Neural cell (in vitro differentiated cells): ENCODE measurements around the gene TMEM219. TPM values are rescaled to one million over a fixed set of nuclear protein-coding genes. Genes with fewer than 3 reads are reported as not detected.

Experiments used
- H2AFZ ChIP-seq: fragments of 200-600, 300-800 bp; sonication (generic), shearing (Covaris generic); 2 replicates; pipeline ENCODE4 v1.6.0; 2014; ENCODE audit warnings: low read depth, mild to moderate bottlenecking, antibody characterized with exemption, low read length, moderate library complexity
- H3F3A ChIP-seq: fragments of 200-600 bp; shearing (Covaris generic); 2 replicates; pipeline ENCODE4 v1.6.1; 2016; ENCODE audit warnings: mild to moderate bottlenecking, moderate library complexity, mixed read lengths, antibody characterized with exemption, low read length; ENCODE audit not compliant: insufficient read depth, poor library complexity, severe bottlenecking
- H3K27ac ChIP-seq: fragments of 200-600, 300-800 bp; sonication (generic), shearing (Covaris generic); 2 replicates; pipeline ENCODE4 v1.5.1; 2014; ENCODE audit warnings: mild to moderate bottlenecking, low read length, moderate library complexity
- H3K27me3 ChIP-seq: fragments of 300-800, 200-600 bp; sonication (generic), shearing (Covaris generic); 2 replicates; pipeline ENCODE4 v1.6.0; 2014; ENCODE audit warnings: mild to moderate bottlenecking, low read depth, low read length, moderate library complexity; ENCODE audit not compliant: insufficient read depth
- H3K36me3 ChIP-seq: fragments of 300-800, 200-600 bp; sonication (generic), shearing (Covaris generic); 2 replicates; pipeline ENCODE4 v1.5.1; 2014; ENCODE audit warnings: mild to moderate bottlenecking, antibody characterized with exemption, low read length, moderate library complexity; ENCODE audit not compliant: insufficient read depth
- H3K4me2 ChIP-seq: fragments of 300-800, 200-600 bp; sonication (generic), shearing (Covaris generic); 2 replicates; pipeline ENCODE4 v1.6.0; 2014; ENCODE audit warnings: mild to moderate bottlenecking, low read length
- H3K4me3 ChIP-seq: fragments of 300-800, 200-600 bp; sonication (generic), shearing (Covaris generic); 2 replicates; pipeline ENCODE4 v1.5.1; 2014; ENCODE audit warnings: mild to moderate bottlenecking, low read length, moderate library complexity
- H3K79me2 ChIP-seq: fragments of 200-600 bp; shearing (Covaris generic); replicated peaks from 2 replicates; pipeline ENCODE4 v1.6.0; 2014; ENCODE audit warnings: mild to moderate bottlenecking, low read length, moderate library complexity; ENCODE audit not compliant: insufficient read depth
- H3K9ac ChIP-seq: fragments of 300-800, 200-600 bp; sonication (generic), shearing (Covaris generic); 2 replicates; pipeline ENCODE4 v1.6.1; 2016; ENCODE audit warnings: mild to moderate bottlenecking, low read length, mixed read lengths
- H3K9me2 ChIP-seq: fragments of 200-600 bp; shearing (Covaris generic); 2 replicates; pipeline ENCODE4 v1.6.1; 2016; ENCODE audit warnings: mild to moderate bottlenecking, low read length, mixed read lengths; ENCODE audit not compliant: insufficient read depth
- H3K9me3 ChIP-seq: fragments of 200-600, 300-800 bp; sonication (generic), shearing (Covaris generic); 2 replicates; pipeline ENCODE4 v1.6.1; 2016; ENCODE audit warnings: mild to moderate bottlenecking, mixed run types, low read length, moderate library complexity, mixed read lengths
- H4K20me1 ChIP-seq: fragments of 200-600 bp; shearing (Covaris generic); 2 replicates; pipeline ENCODE4 v1.6.1; 2016; ENCODE audit warnings: mild to moderate bottlenecking, mixed run types; ENCODE audit not compliant: insufficient read depth
- EP300 ChIP-seq: fragments of 450-650 bp; conservative IDR thresholded peaks from 2 replicates; pipeline ENCODE4 v1.6.1; 2014; ENCODE audit warnings: antibody characterized with exemption, mild to moderate bottlenecking, moderate library complexity; ENCODE audit not compliant: poor library complexity, severe bottlenecking
- EZH2 ChIP-seq: fragments of 200-600, 300-800 bp; shearing (Covaris generic), sonication (generic); IDR thresholded peaks from 2 replicates; pipeline ENCODE4 v1.6.1; 2014; ENCODE audit warnings: antibody characterized with exemption, low read length, borderline replicate concordance, mild to moderate bottlenecking; ENCODE audit not compliant: insufficient read depth, poor library complexity, severe bottlenecking
- MXI1 ChIP-seq: fragments of 450-650 bp; conservative IDR thresholded peaks from 2 replicates; pipeline ENCODE4 v1.6.1; 2014; ENCODE audit warnings: antibody characterized with exemption, mild to moderate bottlenecking; ENCODE audit not compliant: poor library complexity, severe bottlenecking
- POLR2AphosphoS5 ChIP-seq: IDR thresholded peaks from 2 replicates; pipeline ENCODE4 v1.6.1; 2012
- RAD21 ChIP-seq: fragments of 450-650 bp; conservative IDR thresholded peaks from 2 replicates; pipeline ENCODE4 v1.6.1; 2014; ENCODE audit warnings: antibody characterized with exemption, mild to moderate bottlenecking, moderate library complexity
- SMC3 ChIP-seq: fragments of 450-650 bp; conservative IDR thresholded peaks from 2 replicates; pipeline ENCODE4 v1.6.1; 2014; ENCODE audit warnings: antibody characterized with exemption, mild to moderate bottlenecking, moderate library complexity; ENCODE audit not compliant: poor library complexity
- TAF1 ChIP-seq: IDR thresholded peaks from 2 replicates; pipeline ENCODE4 v1.6.1; 2012; ENCODE audit warnings: low read depth
- polyA plus RNA-seq: library from polyadenylated mRNA; depleted of rRNA; stranded (reverse); fragments of >200 nt; gene quantifications from 2 replicates; pipeline ENCODE4 v1.2.3, GENCODE V29; 2014
- TF ChIP-seq, protein P1 (sequence below): IDR thresholded peaks from 2 replicates; pipeline ENCODE4 v1.6.1; 2012; ENCODE audit warnings: borderline replicate concordance
- TF ChIP-seq, protein P2 (sequence below): fragments of 450-650 bp; IDR thresholded peaks from 2 replicates; pipeline ENCODE4 v1.5.1; 2014; ENCODE audit warnings: antibody characterized with exemption, mild to moderate bottlenecking, moderate library complexity; ENCODE audit not compliant: poor library complexity, severe bottlenecking

Gene TMEM219
- polyA plus RNA-seq, 1 donor from 2014 or later = 154 TPM

DNA sequence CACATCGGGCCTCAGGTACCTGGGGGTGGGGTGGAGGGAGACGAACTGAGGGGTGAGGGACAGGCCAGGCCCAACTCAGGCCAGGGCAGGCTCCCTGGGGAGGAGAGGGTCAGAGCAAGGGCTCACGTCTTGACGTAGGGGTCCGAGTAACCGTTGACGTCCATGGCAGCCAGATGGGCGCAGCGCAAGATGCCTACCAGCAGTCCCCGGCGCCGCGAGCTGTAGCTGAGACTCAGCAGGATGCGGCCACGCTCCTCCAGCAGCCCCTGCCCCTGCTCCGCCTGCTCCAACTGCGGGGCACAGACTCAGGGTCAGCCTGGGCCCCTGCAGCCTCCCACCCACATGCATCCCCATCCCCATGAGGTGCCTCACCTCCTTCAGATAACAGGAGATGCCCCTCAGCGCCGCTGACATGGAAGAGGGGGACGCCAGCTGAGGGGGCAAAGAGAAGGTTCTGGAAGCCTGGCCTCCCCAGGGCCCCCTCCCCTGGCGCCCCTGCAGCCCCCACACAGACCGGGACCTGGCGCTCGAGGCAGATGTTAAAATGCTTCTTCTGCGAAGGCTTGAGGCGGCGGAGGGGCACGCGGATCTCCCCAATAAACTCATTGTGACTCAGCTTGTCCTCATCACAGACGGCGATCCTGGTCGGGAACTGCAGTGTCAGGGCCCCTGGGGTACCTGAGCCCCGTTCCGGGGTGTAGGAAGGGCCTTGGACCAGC lies 44.9 kb downstream of the TMEM219 start:
- H3K36me3 ChIP-seq = no peaks in the 10 kb centered on the region
- TF ChIP-seq, protein P1, sequence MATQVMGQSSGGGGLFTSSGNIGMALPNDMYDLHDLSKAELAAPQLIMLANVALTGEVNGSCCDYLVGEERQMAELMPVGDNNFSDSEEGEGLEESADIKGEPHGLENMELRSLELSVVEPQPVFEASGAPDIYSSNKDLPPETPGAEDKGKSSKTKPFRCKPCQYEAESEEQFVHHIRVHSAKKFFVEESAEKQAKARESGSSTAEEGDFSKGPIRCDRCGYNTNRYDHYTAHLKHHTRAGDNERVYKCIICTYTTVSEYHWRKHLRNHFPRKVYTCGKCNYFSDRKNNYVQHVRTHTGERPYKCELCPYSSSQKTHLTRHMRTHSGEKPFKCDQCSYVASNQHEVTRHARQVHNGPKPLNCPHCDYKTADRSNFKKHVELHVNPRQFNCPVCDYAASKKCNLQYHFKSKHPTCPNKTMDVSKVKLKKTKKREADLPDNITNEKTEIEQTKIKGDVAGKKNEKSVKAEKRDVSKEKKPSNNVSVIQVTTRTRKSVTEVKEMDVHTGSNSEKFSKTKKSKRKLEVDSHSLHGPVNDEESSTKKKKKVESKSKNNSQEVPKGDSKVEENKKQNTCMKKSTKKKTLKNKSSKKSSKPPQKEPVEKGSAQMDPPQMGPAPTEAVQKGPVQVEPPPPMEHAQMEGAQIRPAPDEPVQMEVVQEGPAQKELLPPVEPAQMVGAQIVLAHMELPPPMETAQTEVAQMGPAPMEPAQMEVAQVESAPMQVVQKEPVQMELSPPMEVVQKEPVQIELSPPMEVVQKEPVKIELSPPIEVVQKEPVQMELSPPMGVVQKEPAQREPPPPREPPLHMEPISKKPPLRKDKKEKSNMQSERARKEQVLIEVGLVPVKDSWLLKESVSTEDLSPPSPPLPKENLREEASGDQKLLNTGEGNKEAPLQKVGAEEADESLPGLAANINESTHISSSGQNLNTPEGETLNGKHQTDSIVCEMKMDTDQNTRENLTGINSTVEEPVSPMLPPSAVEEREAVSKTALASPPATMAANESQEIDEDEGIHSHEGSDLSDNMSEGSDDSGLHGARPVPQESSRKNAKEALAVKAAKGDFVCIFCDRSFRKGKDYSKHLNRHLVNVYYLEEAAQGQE = no peak
- H3K9me2 ChIP-seq = no peaks in the 10 kb centered on the region
- no peaks in the 10 kb centered on the region for H3F3A ChIP-seq
- no peak overlapping the region for H3K9ac ChIP-seq
- no peaks in the 10 kb centered on the region for H3K27me3 ChIP-seq
- no peaks in the 10 kb centered on the region for H4K20me1 ChIP-seq
- no peak overlapping the region for H3K4me3 ChIP-seq
- H3K79me2 ChIP-seq = no peaks in the 10 kb centered on the region
- H3K27ac ChIP-seq = no peak overlapping the region
- H3K9me3 ChIP-seq = no peaks in the 10 kb centered on the region
- no peak overlapping the region for H2AFZ ChIP-seq
- no peak overlapping the region for H3K4me2 ChIP-seq

DNA sequence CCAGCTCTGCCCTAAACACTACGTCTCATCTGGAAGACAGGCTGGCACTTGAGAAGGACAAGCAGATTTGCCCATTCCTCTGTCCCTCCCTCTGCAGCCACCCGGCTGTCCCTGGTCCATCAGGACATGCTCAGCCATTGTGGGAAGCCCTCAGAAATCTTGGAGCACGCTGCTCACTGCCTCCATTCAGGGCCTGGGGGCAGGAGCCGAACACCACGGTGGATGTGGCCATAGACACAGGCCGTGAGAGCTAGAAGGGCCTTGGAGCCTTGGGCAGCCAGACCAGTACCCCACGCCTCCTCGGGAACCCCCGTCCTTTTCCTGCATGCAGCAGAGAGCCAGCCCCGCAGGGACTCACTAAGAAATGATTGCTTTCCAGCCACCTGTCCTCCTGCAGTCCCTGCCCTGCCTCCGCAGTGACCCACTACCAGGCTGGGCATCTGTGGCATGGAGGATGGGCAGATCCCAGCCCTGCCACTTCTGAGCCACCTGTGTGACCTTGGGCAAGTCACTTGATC lies 45.6 kb downstream of the TMEM219 start:
- no peak overlapping the region for H2AFZ ChIP-seq
- TF ChIP-seq EP300 = no peak
- no peak for TF ChIP-seq POLR2AphosphoS5
- TF ChIP-seq, protein P2, sequence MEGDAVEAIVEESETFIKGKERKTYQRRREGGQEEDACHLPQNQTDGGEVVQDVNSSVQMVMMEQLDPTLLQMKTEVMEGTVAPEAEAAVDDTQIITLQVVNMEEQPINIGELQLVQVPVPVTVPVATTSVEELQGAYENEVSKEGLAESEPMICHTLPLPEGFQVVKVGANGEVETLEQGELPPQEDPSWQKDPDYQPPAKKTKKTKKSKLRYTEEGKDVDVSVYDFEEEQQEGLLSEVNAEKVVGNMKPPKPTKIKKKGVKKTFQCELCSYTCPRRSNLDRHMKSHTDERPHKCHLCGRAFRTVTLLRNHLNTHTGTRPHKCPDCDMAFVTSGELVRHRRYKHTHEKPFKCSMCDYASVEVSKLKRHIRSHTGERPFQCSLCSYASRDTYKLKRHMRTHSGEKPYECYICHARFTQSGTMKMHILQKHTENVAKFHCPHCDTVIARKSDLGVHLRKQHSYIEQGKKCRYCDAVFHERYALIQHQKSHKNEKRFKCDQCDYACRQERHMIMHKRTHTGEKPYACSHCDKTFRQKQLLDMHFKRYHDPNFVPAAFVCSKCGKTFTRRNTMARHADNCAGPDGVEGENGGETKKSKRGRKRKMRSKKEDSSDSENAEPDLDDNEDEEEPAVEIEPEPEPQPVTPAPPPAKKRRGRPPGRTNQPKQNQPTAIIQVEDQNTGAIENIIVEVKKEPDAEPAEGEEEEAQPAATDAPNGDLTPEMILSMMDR = no peak
- no peak for TF ChIP-seq RAD21
- TF ChIP-seq MXI1 = no peak
- TF ChIP-seq EZH2 = no peak
- TF ChIP-seq, protein P1 = no peak
- no peak for TF ChIP-seq SMC3
- no peak for TF ChIP-seq TAF1
- H3K4me2 ChIP-seq = no peak overlapping the region
- no peak overlapping the region for H3K27ac ChIP-seq
- H3K9ac ChIP-seq = no peak overlapping the region
- H3K4me3 ChIP-seq = no peak overlapping the region
- H4K20me1 ChIP-seq = no peaks in the 10 kb centered on the region
- H3K79me2 ChIP-seq = no peaks in the 10 kb centered on the region
- no peaks in the 10 kb centered on the region for H3K9me3 ChIP-seq
- no peaks in the 10 kb centered on the region for H3K27me3 ChIP-seq
- H3K36me3 ChIP-seq = no peaks in the 10 kb centered on the region
- no peaks in the 10 kb centered on the region for H3K9me2 ChIP-seq
- no peaks in the 10 kb centered on the region for H3F3A ChIP-seq
